ENCODE measurements around the gene RPS3A.
"Not testable (repeated sequence)": the region's sequence is repeated elsewhere in the genome, so short reads cannot be mapped to it uniquely, and the experiment has no call there.

RPS3A gene

DNA sequence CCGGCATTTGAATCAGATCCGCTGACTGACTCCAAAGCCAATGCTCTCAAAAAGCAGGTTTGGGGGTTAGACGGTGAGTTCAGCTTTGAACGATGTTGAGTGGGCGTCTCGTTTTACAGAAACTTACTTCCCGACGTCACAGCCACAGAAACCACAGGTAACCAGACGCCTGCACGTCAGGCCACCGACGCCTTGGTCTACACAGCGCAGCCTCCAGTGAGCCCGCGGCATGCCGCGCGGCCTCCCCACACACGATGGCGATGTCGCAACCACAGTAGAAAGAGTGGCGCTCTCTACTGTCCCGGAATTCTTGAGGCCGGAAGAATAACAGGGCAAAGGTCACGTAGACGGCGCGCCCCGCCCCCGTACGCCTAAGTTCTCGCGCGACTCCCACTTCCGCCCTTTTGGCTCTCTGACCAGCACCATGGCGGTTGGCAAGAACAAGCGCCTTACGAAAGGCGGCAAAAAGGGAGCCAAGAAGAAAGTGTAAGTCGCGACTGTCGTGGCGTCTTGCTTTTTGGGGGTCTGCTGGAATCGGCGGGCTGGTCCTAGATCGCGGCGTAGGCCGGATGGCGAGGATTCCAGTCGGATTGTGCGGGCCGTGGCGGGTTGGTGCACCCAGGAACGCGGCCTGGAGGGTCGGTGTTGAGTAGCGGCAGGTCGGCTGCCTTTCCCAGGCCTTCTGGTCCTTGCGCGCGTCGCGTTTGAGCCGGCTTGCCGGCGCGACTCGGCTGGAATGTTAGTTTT lies at the start of gene RPS3A:
RPS3A (plus strand) TSS at position 400 of the 747 bp plus-strand sequence; CDS start at position 425, 25 bp downstream.
- TF ChIP-seq, protein P1, sequence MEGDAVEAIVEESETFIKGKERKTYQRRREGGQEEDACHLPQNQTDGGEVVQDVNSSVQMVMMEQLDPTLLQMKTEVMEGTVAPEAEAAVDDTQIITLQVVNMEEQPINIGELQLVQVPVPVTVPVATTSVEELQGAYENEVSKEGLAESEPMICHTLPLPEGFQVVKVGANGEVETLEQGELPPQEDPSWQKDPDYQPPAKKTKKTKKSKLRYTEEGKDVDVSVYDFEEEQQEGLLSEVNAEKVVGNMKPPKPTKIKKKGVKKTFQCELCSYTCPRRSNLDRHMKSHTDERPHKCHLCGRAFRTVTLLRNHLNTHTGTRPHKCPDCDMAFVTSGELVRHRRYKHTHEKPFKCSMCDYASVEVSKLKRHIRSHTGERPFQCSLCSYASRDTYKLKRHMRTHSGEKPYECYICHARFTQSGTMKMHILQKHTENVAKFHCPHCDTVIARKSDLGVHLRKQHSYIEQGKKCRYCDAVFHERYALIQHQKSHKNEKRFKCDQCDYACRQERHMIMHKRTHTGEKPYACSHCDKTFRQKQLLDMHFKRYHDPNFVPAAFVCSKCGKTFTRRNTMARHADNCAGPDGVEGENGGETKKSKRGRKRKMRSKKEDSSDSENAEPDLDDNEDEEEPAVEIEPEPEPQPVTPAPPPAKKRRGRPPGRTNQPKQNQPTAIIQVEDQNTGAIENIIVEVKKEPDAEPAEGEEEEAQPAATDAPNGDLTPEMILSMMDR (IDR thresholded peaks at IDR 0.05; ENCODE audit: low read depth, low read length): peak; percentile 88
- peak within 1 kb of the TSS; percentile 82 to 87 for H3K4me3 ChIP-seq (replicated peaks in 1 of 2; ENCODE audit: low read depth in 2 of 2, low read length in 2 of 2)
- peak; percentile 99 for DNase-seq (ENCODE audit: low read depth in 2 of 2)

DNA sequence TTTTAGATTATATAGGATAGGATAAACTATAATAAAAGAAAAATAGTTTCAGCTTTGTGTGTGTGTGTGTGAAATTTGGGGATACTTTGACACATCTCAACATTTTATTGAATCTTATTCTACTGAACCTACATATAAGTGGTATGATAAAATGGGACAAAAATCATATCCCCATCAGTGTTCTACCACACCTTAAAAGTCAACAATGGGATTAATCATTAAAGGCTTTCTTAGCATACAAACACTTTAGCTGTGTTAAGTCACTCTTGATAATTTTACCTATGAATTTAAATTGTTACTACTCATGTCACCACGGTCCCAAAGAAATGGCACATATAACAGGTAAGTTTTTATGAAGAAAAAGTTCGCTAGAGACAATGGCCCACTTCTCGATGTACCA lies 46.6 kb upstream of the RPS3A start:
- TF ChIP-seq, protein P1 (IDR thresholded peaks at IDR 0.05; ENCODE audit: low read depth, low read length): no peak
- no peak for DNase-seq (ENCODE audit: low read depth in 2 of 2)
- H3K4me3 ChIP-seq (replicated peaks in 1 of 2; ENCODE audit: low read depth in 2 of 2, low read length in 2 of 2): no peak overlapping the region

DNA sequence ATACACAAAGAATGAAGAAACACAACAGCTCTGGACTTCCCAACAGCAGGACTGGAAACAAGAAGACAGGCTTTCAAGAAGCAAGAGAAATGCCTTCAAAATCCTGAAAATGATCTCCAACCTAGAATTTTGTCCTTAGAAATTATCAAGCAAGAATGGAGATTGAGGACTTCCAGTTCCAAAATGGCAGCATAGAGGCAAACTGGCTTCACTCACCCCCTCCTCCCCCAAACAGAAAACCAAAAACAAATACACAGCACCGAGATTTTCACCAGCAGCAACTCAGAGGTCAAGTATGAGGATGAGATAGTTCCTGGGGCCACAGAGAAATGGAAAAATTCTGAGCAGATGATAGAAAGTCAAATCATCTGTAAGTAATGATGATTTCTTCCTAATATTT lies 43.9 kb upstream of the RPS3A start:
- TF ChIP-seq, protein P1 (IDR thresholded peaks at IDR 0.05; ENCODE audit: low read depth, low read length): no peak
- H3K4me3 ChIP-seq (replicated peaks in 1 of 2; ENCODE audit: low read depth in 2 of 2, low read length in 2 of 2): no peak overlapping the region
- DNase-seq (ENCODE audit: low read depth in 2 of 2): no peak

DNA sequence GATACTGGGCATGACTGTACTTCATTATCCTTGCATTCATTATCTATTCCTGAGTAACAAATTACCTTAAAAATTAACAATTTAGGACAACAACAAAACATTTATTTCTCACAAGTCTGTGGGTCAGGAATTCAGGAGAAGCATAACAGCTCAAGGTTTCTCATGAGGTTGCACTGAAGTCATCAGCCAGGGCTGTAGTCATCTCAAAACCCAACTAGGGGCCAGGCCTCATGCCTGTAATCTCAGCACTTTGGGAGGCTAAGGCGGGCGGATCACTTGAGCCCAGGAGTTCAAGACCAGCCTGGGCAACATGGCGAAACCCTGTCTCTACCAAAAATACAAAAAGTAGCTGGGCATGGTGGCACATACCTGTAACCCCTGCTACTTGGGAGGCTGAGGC lies 36.3 kb upstream of the RPS3A start:
- not testable (repeated sequence) for DNase-seq (ENCODE audit: low read depth in 2 of 2); H3K4me3 ChIP-seq (replicated peaks in 1 of 2; ENCODE audit: low read depth in 2 of 2, low read length in 2 of 2)

DNA sequence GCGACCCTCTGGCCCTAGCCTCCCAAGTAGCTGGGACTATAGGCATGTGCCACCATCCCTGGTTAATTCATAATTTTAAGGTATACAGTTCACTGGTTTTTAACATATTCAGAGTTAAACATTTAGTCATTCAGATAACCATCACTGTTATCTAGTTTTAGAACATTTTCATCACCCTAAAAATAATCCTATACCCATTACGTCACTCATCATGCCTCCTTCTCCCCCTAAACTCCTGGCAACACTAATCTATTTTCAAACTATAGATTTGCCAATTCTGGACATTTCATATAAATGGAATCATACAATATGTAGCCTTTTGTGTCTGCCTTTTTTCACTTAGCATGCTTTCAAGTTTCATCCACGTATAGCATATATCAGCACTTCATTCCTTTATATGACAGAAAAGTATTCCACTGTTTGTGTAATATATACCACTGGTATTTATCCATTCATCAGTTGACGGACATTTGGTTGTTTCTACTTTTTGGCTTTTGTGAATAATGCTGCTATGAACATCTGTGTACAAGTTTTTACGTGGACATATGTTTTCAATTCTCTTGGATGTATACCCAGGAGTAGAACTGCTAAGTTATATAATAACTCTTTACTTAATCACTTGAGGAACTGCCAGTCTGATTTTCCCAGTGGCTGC lies 32.0 kb upstream of the RPS3A start:
- TF ChIP-seq, protein P1 (IDR thresholded peaks at IDR 0.05; ENCODE audit: low read depth, low read length): no peak
- H3K4me3 ChIP-seq (replicated peaks in 1 of 2; ENCODE audit: low read depth in 2 of 2, low read length in 2 of 2): no peak overlapping the region
- DNase-seq (ENCODE audit: low read depth in 2 of 2): no peak

DNA sequence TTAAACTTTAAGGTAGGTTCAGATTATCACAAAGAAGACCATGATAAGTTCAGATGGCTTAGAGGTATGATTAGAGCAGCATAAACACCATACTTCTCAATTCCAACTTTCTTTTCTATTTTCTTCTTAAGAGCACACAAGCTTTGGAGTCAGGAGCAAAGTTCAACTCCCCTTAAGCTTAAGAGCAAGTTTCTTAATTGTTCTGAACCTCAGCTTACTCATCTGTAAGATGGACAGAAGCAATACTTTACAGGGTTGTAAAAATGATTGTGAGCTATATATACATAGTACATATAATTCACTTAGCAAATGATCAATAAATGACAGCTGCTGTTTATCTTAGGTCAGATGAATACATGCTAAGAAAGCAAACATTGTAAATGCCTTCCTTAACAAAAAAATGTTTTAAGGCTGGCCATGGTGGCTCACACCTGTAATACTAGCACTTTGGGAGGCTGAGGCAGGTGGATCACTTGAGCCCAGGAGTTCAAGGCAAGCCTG lies 25.0 kb upstream of the RPS3A start:
- no peak overlapping the region for H3K4me3 ChIP-seq (replicated peaks in 1 of 2; ENCODE audit: low read depth in 2 of 2, low read length in 2 of 2)
- TF ChIP-seq, protein P1 (IDR thresholded peaks at IDR 0.05; ENCODE audit: low read depth, low read length): no peak
- DNase-seq (ENCODE audit: low read depth in 2 of 2): no peak

DNA sequence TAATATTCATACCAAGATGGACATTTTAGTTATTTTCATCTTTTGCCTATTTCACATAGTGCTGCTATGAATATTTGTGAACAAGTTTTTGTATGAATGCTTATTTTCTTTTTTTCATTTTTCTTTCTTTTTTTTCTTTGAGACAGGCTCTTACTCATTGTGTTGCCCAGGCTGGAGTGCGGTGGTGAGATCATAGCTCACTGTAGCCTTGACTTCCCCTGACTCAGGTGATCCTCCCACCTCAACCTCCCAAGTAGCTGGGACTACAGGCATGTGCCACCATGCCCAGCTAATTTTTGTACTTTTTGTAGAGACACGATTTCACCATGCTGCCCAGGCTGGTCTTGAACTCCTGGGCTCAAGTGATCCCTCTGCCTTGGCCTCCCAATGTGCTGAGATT lies 21.4 kb upstream of the RPS3A start:
- DNase-seq (ENCODE audit: low read depth in 2 of 2); H3K4me3 ChIP-seq (replicated peaks in 1 of 2; ENCODE audit: low read depth in 2 of 2, low read length in 2 of 2): not testable (repeated sequence)
